Inflammatory macrophage treated with lipopolysaccharide for 1 hour (primary cell): ENCODE measurements around the gene EMILIN3.

Source experiments
- DNase-seq, 2 donors: peaks; one replicate each; pipeline ENCODE4 v3.0.0-alpha.2; 2020 to 2022

Gene EMILIN3

GRCh38 chr20:41361757-41362747 is 4.6 kb downstream of the EMILIN3 start:
- DNase-seq = no peak

GRCh38 chr20:41360831-41361756 is 5.5 kb downstream of the EMILIN3 start:
- no peak for DNase-seq

- no peak for DNase-seq
These were observed 7.0 kb downstream of the EMILIN3 start for GRCh38 chr20:41359541-41360011.

- DNase-seq = no peak
These were observed 7.9 kb downstream of the EMILIN3 start for GRCh38 chr20:41358717-41359116.

- DNase-seq = no peak
These were observed 8.4 kb downstream of the EMILIN3 start for GRCh38 chr20:41358230-41358629.

- DNase-seq = no peak
These were observed 9.0 kb downstream of the EMILIN3 start for GRCh38 chr20:41357424-41358163.

DNA sequence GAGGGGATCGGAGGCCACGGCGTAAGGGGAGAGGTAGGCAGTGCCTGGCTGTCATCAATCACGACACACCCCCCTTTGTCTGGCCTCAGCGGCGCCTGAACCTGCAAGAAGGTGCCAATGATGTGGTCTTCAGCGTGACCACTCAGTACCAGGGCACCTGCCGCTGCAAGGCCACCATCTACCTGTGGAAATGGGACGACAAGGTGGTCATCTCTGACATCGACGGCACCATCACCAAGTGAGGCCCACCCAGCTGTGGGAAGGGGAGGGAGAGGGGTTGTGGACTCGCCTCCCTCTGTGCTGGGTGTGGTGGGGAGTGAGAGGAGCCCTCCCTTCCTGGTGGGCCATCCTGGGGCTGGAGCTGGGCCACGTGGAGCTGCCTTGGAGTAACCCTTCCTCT is 9.7 kb downstream of the EMILIN3 start:
- DNase-seq = no peak

GRCh38 chr20:41355598-41356203 is 10.9 kb downstream of the EMILIN3 start:
- no peak for DNase-seq

GRCh38 chr20:41355192-41355591 is 11.4 kb downstream of the EMILIN3 start:
- no peak for DNase-seq

DNA sequence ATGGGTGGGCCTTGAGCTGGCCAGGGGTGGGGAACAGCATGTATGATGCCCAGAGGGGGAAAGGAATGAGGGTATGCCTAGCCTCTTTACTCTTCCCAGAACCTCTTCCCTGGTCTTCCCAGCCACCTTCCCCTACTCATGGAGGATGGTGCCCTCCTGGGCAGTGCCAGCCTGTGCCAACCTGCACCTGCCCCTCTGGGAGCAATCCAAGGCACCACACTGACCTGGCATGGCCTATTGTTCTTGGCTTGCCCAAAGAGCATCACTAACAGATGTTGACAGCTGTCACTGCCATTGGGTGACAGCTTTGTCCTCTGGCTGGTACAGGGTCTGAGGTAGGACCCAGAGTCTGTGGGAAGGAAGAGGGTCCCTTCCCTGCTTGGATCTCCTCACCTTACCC is 13.1 kb downstream of the EMILIN3 start:
- DNase-seq = no peak

GRCh38 chr20:41352666-41353065 is 14.0 kb downstream of the EMILIN3 start:
- no peak for DNase-seq

GRCh38 chr20:41352106-41352505 is 14.5 kb downstream of the EMILIN3 start:
- no peak for DNase-seq

- DNase-seq = peak in 1 of 2 donors; percentile 8
These were observed 16.1 kb downstream of the EMILIN3 start for GRCh38 chr20:41350408-41350962.

DNA sequence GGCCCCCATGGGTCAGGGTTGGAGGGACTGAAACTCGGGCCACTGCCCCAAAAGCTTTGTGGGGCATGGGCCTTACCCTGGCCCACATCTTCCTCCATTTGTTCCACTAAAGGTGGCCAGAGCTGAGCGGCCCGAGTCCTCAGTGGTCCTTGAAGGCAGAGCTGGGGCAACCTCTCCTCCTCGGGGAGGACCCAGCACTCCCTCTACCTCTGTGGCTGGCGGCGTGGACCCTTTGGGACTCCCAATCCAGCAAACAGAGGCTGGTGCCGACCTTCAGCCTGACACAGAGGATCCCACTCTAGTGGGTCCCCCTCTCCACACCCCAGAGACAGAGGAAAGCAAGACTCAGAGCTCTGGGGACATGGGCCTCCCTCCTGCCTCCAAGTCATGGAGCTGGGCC is 16.7 kb downstream of the EMILIN3 start:
- DNase-seq = no peak

GRCh38 chr20:41349266-41349665 is 17.4 kb downstream of the EMILIN3 start:
- DNase-seq = no peak

DNA sequence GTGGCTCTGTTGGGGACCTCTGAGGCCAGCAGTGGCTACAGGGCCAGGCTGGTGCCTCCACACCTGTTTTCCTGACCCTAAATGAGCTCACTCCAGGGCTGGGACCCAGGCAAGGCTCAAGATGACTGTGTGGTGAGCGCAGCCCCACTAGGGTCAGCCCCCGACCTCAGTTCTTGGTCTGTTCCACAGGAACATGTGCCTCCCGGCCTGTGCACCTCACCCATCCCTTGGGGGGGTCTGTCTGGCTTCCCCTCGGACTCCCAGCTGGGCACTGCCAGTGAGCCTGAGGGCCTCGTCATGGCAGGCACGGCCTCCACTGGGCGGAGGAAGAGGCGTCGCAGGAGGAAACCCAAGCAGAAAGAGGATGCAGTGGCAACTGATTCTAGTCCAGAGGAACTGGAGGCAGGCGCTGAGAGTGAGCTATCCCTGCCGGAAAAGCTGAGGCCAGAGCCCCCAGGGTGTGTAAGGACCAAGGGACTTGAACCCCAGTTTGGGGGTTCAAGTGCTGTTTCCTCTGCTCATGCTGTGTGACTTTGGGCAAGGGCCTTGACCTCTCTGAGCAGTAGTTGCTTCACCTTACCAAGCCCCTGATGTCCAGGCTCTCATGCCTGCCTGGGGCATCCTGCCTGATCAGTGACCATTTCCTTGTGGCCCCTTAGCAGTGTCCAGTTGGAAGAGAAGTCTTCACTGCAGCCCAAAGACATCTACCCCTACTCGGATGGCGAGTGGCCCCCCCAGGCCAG is 18.0 kb downstream of the EMILIN3 start:
- DNase-seq = no peak

- DNase-seq = no peak
These were observed 18.8 kb downstream of the EMILIN3 start for GRCh38 chr20:41347523-41348429.

DNA sequence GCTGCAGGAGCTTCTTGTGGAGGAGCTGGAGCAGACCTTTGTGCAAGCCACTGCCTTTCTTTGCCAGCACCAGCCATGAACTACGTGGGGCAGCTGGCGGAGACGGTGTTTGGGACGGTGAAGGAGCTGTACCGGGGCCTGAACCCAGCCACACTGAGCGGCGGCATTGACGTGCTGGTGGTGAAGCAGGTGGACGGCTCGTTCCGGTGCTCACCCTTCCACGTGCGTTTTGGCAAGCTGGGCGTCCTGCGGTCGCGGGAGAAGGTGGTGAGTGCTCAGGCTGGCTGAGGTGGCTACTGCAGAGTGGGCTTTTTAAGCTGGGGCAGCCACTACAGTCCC is 20.9 kb downstream of the EMILIN3 start:
- no peak for DNase-seq

GRCh38 chr20:41344938-41345728 is 21.5 kb downstream of the EMILIN3 start:
- no peak for DNase-seq
